H1 (cell line): ENCODE results near the gene GPC2. TPM values are rescaled to one million over a fixed set of nuclear protein-coding genes. Genes with fewer than 3 reads are reported as not detected.

ENCODE experiments used
- CEBPB ChIP-seq: IDR thresholded peaks from 2 replicates; pipeline ENCODE4 v1.6.1; 2012; ENCODE audit warnings: low read depth, low read length
- KDM1A ChIP-seq: fragments of 200-600, 300-600 bp; sonication (generic); IDR thresholded peaks from 2 replicates; pipeline ENCODE4 v1.7.1; 2016; ENCODE audit warnings: mild to moderate bottlenecking, low read length, borderline replicate concordance
- RFX5 ChIP-seq: IDR thresholded peaks from 2 replicates; pipeline ENCODE4 v1.6.1; 2011; ENCODE audit warnings: low read depth, low read length, improper control_type of control experiment, borderline replicate concordance
- SAP30 ChIP-seq: fragments of 300-600 bp; sonication (generic); IDR thresholded peaks from 2 replicates; pipeline ENCODE4 v1.7.1; 2012; ENCODE audit warnings: low read length, moderate library complexity, mild to moderate bottlenecking, inconsistent platforms; ENCODE audit not compliant: insufficient read depth, insufficient replicate concordance
- TBP ChIP-seq: IDR thresholded peaks from 2 replicates; pipeline ENCODE4 v1.6.1; 2011; ENCODE audit warnings: low read depth, low read length, improper control_type of control experiment
- polyA plus RNA-seq, 7 experiments: library from polyadenylated mRNA; depleted of rRNA in 3 of 7; stranded (reverse) in 5 of 7; unstranded in 2 of 7; fragments of >200 nt in 5 of 7; fragments of 200-250 nt in 2 of 7; gene quantifications; 1 replicate in 5 of 7; 2 replicates in 1 of 7; 4 replicates in 1 of 7; pipeline versions ENCODE4 v1.2.1 to v1.2.3, GENCODE V29; 2011 to 2013; ENCODE audit warnings: missing spikeins in 2 of 7, mixed read lengths in 2 of 7
- total RNA-seq: library from RNA; stranded (reverse); fragmentation: NEBNext Ultra II Directional; extraction: Animal tissue kit (Norgen Biotek cat#: 25700); gene quantifications from 2 replicates; pipeline ENCODE4 v1.2.1, GENCODE V29; 2021

Gene GPC2
- total and polyA plus RNA-seq, 2 of the 8 experiments (the other 6 are each of a cell fraction or from before 2014, with no cell fraction given): 25.3 to 44.8 TPM

GRCh38 chr7:100204454-100204853 is 27.3 kb upstream of the GPC2 start (continued):
- TF ChIP-seq TBP (no peak), KDM1A (no peak), SAP30 (no peak), RFX5 (no peak), CEBPB (no peak)
- TF ChIP-seq, all 59 proteins: peak for 0
